ENCODE measurements around the gene C16orf90. TPM values are rescaled to one million over a fixed set of nuclear protein-coding genes. Genes with fewer than 3 reads are reported as not detected.

The C16orf90 gene
- total RNA-seq, 1 donor, result not detected

DNA sequence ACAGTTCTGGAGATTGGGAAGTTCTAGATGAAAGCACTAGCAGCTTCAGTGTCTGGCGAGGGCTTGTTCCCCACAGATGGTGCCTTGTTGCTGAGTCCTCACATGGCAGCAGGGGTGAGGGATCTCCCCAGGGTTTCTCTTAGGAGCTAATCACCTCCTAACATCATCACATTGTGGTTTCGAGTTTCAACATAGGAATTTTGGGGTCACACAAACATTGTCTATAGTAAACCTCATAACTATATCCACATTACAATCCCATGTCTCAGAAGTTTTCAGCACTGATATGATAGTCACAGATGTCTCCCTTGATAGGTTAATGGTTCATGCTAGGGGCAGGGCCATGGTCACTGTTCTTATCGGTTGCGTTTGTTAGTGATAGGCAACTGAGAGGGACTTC lies 19.3 kb upstream of the C16orf90 start:
- H3K4me3 ChIP-seq (ENCODE audit: low read depth, low read length), result no peak overlapping the region
- TF ChIP-seq, protein P1, sequence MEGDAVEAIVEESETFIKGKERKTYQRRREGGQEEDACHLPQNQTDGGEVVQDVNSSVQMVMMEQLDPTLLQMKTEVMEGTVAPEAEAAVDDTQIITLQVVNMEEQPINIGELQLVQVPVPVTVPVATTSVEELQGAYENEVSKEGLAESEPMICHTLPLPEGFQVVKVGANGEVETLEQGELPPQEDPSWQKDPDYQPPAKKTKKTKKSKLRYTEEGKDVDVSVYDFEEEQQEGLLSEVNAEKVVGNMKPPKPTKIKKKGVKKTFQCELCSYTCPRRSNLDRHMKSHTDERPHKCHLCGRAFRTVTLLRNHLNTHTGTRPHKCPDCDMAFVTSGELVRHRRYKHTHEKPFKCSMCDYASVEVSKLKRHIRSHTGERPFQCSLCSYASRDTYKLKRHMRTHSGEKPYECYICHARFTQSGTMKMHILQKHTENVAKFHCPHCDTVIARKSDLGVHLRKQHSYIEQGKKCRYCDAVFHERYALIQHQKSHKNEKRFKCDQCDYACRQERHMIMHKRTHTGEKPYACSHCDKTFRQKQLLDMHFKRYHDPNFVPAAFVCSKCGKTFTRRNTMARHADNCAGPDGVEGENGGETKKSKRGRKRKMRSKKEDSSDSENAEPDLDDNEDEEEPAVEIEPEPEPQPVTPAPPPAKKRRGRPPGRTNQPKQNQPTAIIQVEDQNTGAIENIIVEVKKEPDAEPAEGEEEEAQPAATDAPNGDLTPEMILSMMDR (IDR thresholded peaks at IDR 0.05; ENCODE audit: insufficient read depth, low read depth, low read length), result no peak
- peak; percentile 89 for DNase-seq (ENCODE audit: low read depth)

DNA sequence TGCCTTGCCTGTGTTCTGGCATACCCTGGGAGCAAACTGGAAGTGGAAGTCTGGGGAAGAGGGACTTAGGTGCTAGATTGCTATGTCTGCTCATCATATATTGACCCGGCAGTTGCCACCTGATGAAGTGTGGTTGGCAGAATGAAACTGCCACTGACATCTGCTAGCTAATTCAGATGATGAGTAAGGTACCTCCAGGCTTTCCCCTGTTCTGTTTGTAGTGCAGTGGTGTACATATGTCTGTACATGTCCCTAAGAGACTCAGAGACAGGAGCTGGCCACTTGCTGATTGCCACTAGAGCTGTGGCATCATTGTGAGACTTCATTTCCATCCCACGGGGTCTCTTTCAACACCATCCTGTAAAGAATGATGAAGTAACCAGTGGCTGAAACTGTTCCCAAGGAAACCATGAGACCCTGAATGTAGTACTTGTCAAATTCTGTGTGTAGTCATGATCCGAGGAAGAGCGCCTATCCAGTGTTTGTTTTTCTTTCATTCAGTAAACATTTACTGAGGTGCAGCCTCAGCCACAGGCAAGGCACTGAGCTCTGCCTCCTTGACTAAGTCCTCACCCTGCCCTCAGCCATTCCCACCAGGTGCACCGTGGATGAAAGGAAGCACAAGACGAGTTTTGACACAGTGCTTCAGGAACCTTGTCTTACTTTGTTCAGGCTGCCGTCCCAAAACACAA lies 18.7 kb upstream of the C16orf90 start:
- H3K4me3 ChIP-seq (ENCODE audit: low read depth, low read length), result no peak overlapping the region
- peak; percentile 43 for DNase-seq (ENCODE audit: low read depth)
- TF ChIP-seq, protein P1 (IDR thresholded peaks at IDR 0.05; ENCODE audit: insufficient read depth, low read depth, low read length), result no peak

DNA sequence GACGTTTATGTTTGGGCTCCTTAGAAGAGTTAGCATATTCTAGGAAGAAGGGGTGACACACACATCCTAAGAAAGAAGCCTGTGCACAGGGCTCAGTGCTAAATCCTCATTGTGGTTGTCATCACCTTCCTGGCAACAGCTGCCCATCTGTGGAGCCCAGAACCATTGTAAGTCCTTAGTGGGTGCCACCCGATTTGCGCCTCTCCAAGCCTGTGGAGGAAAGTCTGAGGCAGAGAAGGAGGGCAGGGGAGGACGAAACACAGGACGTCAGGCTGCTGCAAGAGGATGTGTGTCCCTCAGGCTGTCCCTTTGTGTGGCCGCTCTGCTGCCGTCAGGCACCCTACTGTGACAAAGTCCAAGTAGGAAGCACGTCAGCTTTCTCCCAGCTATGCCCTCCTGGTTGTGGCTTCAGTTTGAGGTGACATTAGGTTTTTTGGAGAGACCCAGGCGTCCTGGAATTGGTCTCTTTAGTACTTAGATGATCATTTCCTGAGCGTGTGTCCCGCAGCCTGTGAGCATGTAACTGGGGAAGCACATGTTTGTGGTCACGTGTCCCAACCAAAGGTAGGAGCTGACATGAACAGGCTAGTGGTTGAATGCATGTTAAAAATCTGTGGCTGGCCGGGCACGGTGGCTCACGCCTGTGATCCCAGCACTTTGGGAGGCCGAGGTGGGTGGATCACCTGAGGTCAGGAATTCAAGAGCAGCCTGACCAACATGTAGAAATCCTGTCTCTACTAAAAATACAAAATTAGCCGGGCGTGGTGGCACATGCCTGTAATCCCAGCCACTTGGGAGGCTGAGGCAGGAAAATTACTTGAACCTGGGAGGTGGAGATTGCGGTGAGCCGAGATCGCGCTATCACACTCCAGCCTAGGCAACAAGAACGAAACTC lies 16.2 kb upstream of the C16orf90 start:
- DNase-seq (ENCODE audit: low read depth), result no peak
- TF ChIP-seq, protein P1 (IDR thresholded peaks at IDR 0.05; ENCODE audit: insufficient read depth, low read depth, low read length), result no peak
- H3K4me3 ChIP-seq (ENCODE audit: low read depth, low read length), result no peak overlapping the region

DNA sequence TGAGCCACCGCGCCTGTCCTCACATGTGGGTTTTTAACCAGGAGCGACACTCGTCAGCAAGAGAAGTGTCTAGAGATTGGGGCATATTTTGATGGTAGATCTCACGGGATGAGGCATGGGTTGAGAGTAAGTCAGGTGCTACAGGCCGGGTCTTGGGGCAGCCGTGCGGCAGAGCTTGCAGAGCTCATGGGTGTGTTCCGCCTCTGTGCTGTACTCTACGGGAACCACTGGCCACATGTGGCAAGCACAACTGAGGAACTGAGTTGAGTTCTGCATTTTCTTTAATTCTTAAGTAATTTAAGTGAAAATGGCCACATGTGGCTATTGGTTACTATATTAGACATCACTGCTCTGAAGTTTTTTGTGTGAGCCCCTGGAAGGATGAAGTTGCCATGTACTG lies 15.1 kb upstream of the C16orf90 start:
- TF ChIP-seq, protein P1 (IDR thresholded peaks at IDR 0.05; ENCODE audit: insufficient read depth, low read depth, low read length), result no peak

DNA sequence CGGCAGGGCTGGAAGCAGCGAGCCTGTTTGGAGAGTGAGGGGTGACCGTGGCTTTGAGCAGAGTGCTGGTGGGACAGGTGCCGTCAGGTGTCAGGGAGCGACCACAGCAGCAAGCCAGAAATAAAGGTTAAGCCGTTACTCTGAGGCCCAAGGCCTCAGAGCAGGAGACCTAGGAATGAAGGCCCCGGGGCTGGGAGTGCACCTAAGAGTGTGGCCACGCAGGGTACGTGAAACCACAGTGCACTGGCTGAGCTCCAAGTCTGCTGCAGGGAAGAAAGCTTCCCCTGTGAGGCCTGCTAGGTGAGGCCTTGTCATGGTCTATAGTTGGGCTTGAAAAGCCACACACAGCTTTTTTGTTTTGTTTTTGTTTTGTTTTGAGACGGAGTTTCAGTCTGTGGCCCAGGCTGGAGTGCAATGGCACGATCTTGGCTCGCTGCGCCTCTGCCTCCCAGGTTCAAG lies 14.2 kb upstream of the C16orf90 start:
- H3K4me3 ChIP-seq (ENCODE audit: low read depth, low read length), result no peak overlapping the region
- TF ChIP-seq, protein P1 (IDR thresholded peaks at IDR 0.05; ENCODE audit: insufficient read depth, low read depth, low read length), result no peak
- no peak for DNase-seq (ENCODE audit: low read depth)

More for the DNA sequence above, 15.1 kb upstream of the C16orf90 start:
- H3K4me3 ChIP-seq (ENCODE audit: low read depth, low read length), result no peak overlapping the region
- no peak for DNase-seq (ENCODE audit: low read depth)

DNA sequence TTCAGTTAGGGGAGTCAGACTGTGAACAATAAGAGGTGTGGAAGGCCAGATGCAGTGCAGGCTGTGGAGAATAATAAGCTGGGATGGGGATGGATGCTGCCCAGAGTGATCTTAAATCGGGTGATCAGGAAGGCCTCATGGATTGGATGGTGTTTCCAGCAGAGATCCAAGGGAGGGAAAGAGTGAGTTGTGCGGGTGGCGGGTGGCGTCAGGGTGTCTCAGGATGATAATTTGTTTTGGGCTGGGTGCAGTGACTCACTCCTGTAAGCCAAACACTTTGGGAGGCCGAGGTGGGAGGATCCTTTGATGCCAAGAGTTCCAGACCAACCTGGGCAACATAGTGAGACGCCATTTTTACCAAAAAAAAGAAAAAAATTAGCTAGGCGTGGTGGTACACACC lies 13.4 kb upstream of the C16orf90 start:
- no peak for DNase-seq (ENCODE audit: low read depth)
- no peak overlapping the region for H3K4me3 ChIP-seq (ENCODE audit: low read depth, low read length)
- TF ChIP-seq, protein P1 (IDR thresholded peaks at IDR 0.05; ENCODE audit: insufficient read depth, low read depth, low read length), result no peak

Data from fibroblast of villous mesenchyme (primary cell).